ENCODE results near the gene CFAP97.

DNA sequence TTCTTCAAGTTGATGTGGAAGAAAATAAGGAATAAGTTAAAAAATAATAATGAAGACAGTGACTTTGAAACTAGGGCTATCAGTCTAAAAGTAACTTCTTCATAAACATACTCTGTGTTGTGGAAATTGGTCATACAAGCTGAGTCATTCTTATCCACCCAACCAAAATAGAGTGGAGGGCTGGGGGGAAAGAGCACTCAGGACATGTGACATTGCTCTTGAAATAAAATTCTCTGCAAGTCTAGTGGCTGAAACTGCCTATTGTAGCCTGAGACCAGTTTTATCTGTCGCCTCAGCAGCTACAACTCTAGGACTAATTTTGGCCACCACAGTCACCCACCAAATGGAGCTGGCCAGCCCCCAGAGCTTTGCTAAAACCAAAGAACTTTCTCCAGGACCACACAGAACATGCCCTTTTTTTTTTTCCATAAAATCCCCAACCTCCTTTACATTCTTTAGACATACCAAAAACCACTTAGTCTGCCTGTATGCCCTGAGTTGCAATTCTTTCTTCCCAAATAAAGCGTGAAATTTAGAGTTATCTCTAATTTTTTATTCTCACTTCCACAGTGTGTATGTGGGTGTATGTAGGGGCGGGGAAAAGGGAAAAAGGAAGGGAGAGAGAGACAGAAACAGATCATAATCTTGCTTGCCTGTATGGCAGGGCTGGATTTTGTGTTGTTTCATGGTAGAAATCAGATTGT lies 83.7 kb downstream of the CFAP97 start:
- TF ChIP-seq, protein P1, sequence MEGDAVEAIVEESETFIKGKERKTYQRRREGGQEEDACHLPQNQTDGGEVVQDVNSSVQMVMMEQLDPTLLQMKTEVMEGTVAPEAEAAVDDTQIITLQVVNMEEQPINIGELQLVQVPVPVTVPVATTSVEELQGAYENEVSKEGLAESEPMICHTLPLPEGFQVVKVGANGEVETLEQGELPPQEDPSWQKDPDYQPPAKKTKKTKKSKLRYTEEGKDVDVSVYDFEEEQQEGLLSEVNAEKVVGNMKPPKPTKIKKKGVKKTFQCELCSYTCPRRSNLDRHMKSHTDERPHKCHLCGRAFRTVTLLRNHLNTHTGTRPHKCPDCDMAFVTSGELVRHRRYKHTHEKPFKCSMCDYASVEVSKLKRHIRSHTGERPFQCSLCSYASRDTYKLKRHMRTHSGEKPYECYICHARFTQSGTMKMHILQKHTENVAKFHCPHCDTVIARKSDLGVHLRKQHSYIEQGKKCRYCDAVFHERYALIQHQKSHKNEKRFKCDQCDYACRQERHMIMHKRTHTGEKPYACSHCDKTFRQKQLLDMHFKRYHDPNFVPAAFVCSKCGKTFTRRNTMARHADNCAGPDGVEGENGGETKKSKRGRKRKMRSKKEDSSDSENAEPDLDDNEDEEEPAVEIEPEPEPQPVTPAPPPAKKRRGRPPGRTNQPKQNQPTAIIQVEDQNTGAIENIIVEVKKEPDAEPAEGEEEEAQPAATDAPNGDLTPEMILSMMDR (IDR thresholded peaks at IDR 0.05) = no peak
- no peak for TF ChIP-seq POLR2A (IDR thresholded peaks at IDR 0.05)
